ENCODE results near the gene DPH3.

- TF ChIP-seq CTCF (IDR thresholded peaks at IDR 0.05; ENCODE audit: insufficient read depth, low read depth, low read length) (no peak), EZH2 (IDR thresholded peaks at IDR 0.05; ENCODE audit: insufficient read depth, low read length) (no peak)
Observed at GRCh38 chr3:16265455-16265786, 678 bp upstream of the DPH3 start.
